GM18907 (cell line): ENCODE measurements around the gene NUAK1.

Experiments
- ATAC-seq: cut with Tn5 transposase; IDR thresholded peaks from one replicate; pipeline ENCODE4 v1.9.1; 2021; ENCODE audit warnings: mild to moderate bottlenecking, moderate library complexity; ENCODE audit not compliant: unreplicated experiment

NUAK1 gene

GRCh38 chr12:106110626-106111300 lies 28.0 kb downstream of the NUAK1 start:
- ATAC-seq, result no peak

DNA sequence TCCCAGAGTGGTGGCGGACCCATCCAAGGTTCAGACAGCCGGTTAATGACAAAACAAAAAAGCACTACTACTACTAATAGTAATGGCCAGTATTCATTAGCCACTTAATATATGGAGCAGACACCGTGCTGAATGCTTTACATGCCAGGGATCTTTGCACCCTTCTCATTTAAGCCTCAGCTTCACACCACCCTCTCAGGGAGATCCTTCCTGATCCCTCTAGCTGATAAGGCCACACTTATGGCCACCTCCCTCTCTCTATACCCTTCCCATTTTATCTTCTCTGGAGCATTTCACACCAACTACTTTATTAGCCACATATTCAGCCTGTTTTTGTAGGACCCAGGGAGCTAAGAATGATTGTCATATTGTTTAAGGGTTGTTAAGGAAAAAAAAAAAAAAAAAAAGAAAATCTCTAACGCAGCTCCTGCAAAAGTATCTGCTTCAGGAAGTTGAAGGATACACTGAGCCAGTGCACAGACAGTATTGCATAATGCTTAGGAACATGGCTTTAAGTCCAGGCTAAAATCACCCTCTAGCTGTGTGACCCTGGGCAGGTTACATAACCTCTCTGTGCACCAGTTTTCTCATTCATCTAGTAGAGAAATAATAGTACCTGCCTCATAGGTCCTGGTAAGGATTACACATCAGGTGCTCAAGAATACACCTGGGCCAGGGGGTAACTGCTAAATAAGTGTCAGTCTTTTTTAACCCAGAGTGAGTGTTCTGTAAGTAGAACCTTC lies 29.4 kb downstream of the NUAK1 start:
- ATAC-seq, result no peak

- ATAC-seq, result no peak
These were observed 30.4 kb downstream of the NUAK1 start for GRCh38 chr12:106108185-106108835.

GRCh38 chr12:106107566-106107965 lies 31.2 kb downstream of the NUAK1 start:
- ATAC-seq, result no peak

DNA sequence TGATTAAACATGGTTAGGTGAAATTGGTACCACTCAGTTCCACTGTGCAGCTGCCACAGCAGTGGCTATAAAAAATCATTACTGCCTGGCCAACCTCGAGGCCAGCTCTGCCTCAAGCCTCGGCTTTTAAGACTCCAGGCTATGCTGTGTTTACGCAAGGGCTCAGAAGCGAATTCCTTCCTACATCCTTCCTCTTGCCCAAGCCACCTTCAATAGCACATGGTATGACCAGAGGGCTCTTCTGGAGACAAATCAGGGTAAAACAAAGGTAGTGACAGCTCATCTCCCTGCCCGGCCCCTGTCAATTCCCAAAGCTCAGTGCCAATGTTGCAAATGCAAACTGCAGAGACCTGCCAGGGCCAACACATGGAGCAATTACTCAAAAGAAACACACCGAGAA lies 31.9 kb downstream of the NUAK1 start:
- no peak for ATAC-seq

DNA sequence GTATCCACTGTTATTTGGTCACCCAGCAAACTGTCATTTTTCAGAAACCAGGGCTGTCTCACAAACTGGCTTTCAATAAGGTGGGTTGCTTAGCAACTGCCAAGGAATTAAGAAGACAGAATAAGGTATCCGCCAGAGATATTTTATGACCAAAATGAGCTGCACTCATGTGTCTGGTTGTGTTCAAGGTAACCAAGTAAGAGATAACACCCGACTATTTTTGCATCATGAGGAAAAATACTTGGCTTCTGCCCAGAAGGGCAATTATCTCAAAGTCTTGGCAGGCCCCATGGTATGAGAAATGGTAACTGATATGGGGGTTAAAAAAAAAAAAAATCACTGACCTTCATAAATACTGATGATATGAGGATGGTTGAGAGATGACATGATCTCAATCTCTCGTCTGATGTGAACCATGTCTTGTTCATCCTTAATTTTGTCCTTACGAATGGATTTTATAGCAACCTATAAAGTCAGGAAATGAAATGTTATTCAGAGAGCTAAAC lies 32.6 kb downstream of the NUAK1 start:
- ATAC-seq, result no peak

- ATAC-seq, result no peak
These were observed 37.0 kb downstream of the NUAK1 start for GRCh38 chr12:106101803-106102202.

GRCh38 chr12:106098691-106099200 lies 40.0 kb downstream of the NUAK1 start:
- no peak for ATAC-seq

GRCh38 chr12:106097011-106097410 lies 41.7 kb downstream of the NUAK1 start:
- ATAC-seq, result no peak

GRCh38 chr12:106096376-106096775 lies 42.4 kb downstream of the NUAK1 start:
- no peak for ATAC-seq

- no peak for ATAC-seq
These were observed 44.5 kb downstream of the NUAK1 start for GRCh38 chr12:106094304-106094703.

- ATAC-seq, result no peak
These were observed 45.5 kb downstream of the NUAK1 start for GRCh38 chr12:106093246-106093645.

GRCh38 chr12:106091446-106091820 lies 47.3 kb downstream of the NUAK1 start:
- no peak for ATAC-seq

DNA sequence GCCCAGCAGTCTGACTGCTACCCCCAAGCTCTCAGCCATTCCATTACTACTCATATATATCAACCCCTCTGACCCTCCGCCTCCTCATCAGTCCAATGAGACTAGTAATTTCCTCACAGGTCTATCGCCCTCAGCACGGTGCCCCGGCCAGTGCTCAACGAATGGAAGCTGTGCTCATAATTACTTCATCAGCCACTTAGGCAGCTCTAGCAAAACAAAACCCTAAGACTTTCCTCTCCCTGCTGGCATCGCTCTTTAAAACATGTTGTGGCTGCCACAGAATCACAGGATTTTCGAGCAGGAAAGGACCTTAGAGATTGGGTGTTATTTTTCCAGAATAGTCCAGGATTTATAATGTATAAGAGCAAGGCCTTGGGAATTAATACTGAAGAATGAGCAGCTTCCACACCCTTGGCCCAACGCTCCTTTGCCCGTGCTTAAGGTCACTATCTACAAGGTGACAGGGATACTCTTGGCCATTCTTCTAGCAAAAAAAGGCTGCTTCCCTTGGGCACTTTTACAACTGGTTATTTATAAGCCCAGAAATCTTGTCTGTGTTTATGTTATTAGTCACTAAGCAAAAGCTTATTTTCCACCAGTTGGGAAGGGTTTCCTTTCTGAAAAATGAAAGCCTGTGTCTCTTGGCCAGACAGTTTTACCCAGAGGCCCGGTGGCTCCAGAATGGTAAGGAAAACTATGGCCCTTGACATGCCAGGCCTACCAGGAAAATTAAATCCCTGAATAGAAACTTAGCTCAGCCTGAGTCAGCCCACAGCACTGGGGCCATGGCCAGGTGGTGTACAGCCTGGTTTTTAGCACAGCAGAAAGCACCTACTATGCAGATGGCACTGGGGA lies 47.9 kb downstream of the NUAK1 start:
- no peak for ATAC-seq

GRCh38 chr12:106089935-106090334 lies 48.8 kb downstream of the NUAK1 start:
- ATAC-seq, result no peak

DNA sequence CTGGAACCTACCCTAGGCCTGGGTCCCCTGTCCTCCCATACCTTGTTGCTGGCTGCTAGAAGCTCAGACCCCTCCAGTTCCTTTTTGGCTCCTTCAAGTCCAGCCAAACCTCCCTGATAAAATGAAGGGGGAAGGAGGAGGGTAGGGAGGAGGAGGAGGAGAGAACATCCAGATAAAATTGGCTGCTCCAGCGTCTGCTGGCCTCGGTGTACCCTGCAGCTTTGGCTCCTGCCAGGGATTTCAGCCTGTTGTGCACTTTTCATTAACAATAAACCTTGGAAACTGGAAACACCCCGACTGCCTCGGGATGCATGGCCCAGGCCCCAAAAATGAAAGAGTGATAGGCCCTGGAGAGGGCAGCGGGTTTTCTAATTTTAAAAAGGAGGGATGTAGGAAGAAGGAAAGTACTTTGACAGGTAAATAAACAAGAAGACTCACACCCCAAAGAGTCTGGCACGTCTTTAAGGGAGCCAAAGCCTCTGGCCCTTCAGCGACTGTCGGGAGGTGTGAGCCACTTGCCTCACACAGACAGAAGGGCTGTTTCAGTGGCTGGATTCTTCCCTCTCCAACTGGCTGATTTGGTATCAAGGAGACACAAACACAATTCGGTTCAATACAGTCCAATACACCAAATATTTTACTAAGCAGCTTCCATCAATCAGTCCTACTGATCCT lies 49.8 kb downstream of the NUAK1 start:
- ATAC-seq, result no peak

DNA sequence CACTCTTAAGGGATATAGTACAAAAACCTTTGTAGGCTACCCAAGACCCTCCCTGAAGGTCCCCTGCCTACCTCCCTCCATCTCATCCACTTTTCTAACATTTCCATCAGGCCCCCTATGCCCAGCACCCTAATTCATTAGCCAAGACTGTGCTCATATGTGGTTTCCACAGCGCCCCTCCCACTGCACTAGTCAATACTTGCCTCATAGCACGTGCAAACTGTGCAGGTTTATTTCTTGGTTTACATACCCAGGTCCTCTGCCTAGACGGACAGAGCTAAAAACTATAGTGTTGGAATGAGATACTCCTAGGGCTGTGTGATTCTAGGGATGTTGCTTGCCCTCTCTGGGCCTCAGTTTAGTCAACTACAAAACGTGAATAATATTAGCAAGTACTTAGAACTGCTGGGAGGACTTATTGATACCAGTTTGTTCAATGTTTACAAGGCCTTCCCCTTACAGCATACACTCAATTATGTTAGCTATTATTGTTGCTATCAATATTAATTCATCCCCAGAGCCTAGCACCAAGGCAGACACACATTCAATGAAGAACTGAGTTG lies 50.4 kb downstream of the NUAK1 start:
- ATAC-seq, result no peak

GRCh38 chr12:106086696-106087095 lies 52.1 kb downstream of the NUAK1 start:
- ATAC-seq, result no peak

DNA sequence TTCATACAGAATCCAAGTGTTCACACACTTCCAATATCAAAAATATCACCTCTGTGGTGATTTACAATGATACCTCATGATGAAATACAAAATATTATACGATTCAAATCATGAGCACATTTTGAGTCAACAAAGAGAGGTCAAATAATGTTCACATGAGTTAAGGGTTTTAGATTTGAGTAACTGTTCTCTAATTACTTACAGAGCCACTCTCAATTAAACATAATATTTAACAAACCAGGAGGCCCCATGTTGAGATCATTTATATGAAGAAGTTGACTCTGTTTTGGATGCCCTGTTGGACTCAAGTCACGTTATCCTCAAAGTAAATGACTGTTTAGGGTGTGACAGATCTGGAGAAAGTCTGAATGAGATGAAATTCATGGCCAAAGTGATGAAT lies 53.5 kb downstream of the NUAK1 start:
- no peak for ATAC-seq

GRCh38 chr12:106084759-106085158 lies 54.0 kb downstream of the NUAK1 start:
- ATAC-seq, result no peak
